Esophagus (tissue), 2 donors: Measurements from ENCODE around the gene CATSPERZ. TPM values are rescaled to one million over a fixed set of nuclear protein-coding genes. Genes with fewer than 3 reads are reported as not detected.

Experiments used
- H3K27ac ChIP-seq, 2 donors: one replicate each; pipeline ENCODE4 v1.5.1; 2013; ENCODE audit warnings: low read depth in 2 of 2, mild to moderate bottlenecking in 2 of 2, inconsistent platforms in 1 of 2, low read length in 1 of 2, moderate library complexity in 1 of 2
- H3K27me3 ChIP-seq, 2 donors: one replicate each; pipeline ENCODE4 v1.6.1; 2013; ENCODE audit warnings: low read length in 2 of 2, control low read depth in 1 of 2, mild to moderate bottlenecking in 1 of 2; ENCODE audit not compliant: insufficient read depth in 2 of 2, control insufficient read depth in 1 of 2
- H3K36me3 ChIP-seq, 2 donors: one replicate each; pipeline ENCODE4 v1.6.1; 2013; ENCODE audit warnings: low read length in 1 of 2; ENCODE audit not compliant: control insufficient read depth in 2 of 2, insufficient read depth in 2 of 2
- H3K4me1 ChIP-seq, 2 donors: one replicate each; pipeline ENCODE4 v1.6.1; 2013; ENCODE audit warnings: low read length in 1 of 2; ENCODE audit not compliant: control insufficient read depth in 2 of 2, insufficient read depth in 2 of 2
- H3K4me3 ChIP-seq, 2 donors: one replicate each; pipeline ENCODE4 v1.5.1; 2013; ENCODE audit warnings: low read length in 2 of 2, mild to moderate bottlenecking in 2 of 2, low read depth in 1 of 2, moderate library complexity in 1 of 2
- H3K9me3 ChIP-seq, 2 donors: one replicate each; pipeline ENCODE4 v1.6.1; 2013; ENCODE audit warnings: mild to moderate bottlenecking in 2 of 2, low read depth in 1 of 2, low read length in 1 of 2, moderate library complexity in 1 of 2; ENCODE audit not compliant: control insufficient read depth in 2 of 2, insufficient read depth in 1 of 2
- WGBS, 2 donors: extraction: QIAGEN DNeasy Blood & Tissue Kit; methylation state at CpG; one replicate each; pipeline ENCODE4 v1.1.7; 2013; 5-methylcytosine and 5-hydroxymethylcytosine counted together
- polyA plus RNA-seq, 2 donors: library from polyadenylated mRNA; stranded (reverse); fragments of 200-250 nt; gene quantifications; one replicate each; pipeline ENCODE4 v1.2.3, GENCODE V29; 2013
- donor health status: healthy with polysubstance abuse.
- donor health status: Bipolar disorder and iron deficiency.

CATSPERZ gene
- polyA plus RNA-seq, 2 donors, result 0.37 to 0.39 TPM

DNA sequence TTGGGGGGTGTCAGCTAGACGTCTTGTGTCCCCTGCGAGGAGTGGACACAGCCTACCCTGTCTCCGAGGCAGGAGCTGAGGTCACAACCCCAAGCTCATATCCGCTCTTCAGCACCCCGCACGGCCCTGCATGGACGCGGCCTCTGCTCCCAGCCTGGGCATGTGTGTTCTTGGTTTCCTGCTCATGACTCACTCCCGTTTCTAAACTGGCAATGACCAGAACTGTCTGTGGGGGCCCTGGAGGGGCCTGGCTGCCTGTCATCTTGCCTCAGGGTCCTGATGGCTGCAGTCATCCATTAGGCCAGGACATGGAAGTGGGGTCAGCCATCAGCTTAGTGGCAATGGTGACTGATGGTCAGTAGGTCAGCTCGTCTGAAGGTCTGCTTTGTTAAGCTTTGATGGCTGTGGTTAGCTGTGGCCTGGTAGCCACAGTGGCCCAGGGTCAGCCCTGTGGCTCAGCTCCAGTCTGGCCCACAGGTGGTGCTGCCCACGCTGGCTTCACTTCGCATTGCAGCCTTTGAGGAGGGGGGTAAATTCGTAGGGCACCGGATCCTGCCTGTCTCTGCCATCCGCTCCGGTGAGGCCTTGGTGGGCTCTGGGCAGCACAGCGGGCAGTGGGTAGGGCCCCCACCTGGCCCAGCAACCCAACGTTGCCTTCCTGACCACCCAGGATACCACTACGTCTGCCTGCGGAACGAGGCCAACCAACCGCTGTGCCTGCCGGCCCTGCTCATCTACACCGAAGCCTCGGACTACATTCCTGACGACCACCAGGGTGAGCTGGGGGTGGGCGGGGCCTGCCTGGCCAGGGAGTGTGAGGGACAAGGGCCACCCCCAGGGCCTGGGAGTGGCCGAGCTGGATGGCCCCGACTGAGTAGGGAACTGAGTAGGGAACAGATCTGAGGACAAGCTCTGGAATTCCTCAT is 36.9 kb upstream of the CATSPERZ start:
- Histone ChIP-seq H3K9me3 (no peaks in the 10 kb centered on the region), H3K36me3 (peaks cover 15 to 72% of the 10 kb centered on the region in 2 donors), H3K4me3 (no peak overlapping the region), H3K27ac (no peak overlapping the region), H3K27me3 (no peaks in the 10 kb centered on the region), H3K4me1 (peaks cover 0 to 10% of the 10 kb centered on the region in 2 donors)
- 78 to 82% methylated on average over 29 of the region's 29 CpGs for WGBS, 2 donors

DNA sequence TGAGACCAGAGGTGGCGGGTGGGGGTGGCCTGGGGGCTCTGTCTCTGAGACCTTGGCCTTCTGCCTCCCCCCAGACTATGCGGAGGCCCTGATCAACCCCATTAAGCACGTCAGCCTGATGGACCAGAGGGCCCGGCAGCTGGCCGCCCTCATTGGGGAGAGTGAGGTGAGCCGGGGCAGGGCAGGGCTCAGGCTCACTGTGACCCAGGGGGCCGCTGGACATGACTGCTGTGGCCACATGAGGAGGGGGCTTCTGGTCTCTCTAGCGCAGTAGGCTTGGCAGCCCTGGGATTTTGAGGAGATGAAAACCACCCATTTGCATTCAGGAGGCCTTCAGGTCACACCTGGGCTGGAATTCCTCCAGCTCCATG is 36.2 kb upstream of the CATSPERZ start:
- Histone ChIP-seq H3K9me3 (no peaks in the 10 kb centered on the region), H3K36me3 (peaks cover 13 to 66% of the 10 kb centered on the region in 2 donors), H3K27ac (no peak overlapping the region), H3K4me3 (no peak overlapping the region), H3K27me3 (no peaks in the 10 kb centered on the region), H3K4me1 (peaks cover 4 to 16% of the 10 kb centered on the region in 2 donors)
- 93 to 95% methylated on average over 8 of the region's 8 CpGs for WGBS, 2 donors

DNA sequence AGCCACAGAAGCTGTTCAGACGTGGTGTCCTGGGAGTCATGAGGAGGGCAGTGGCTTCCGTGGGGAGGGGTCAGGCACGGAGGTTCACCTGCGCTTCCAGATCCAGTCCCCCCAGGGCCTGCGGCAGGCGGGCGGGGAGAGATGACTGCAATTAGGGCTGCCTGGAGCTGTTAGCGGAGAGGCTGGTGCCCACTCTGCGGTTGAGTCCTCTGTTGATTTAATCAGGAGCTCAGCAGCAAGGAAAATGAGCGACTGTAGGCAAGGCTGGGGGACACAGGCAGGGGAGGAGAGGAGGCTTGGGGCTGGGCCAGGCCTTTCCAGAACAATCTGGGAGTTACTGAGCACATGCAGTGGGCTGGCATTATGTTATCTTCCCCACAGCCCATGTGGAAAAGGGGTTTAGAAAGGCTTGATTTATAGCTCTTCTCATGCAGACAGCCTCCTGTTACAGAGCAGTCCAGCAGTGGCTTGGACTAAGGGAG is 35.7 kb upstream of the CATSPERZ start:
- WGBS, 2 donors, result 82 to 92% methylated on average over 10 of the region's 10 CpGs
- Histone ChIP-seq H3K4me1 (peaks cover 4 to 20% of the 10 kb centered on the region in 2 donors), H3K27ac (no peak overlapping the region), H3K36me3 (peaks cover 11 to 62% of the 10 kb centered on the region in 2 donors), H3K4me3 (no peak overlapping the region), H3K27me3 (no peaks in the 10 kb centered on the region), H3K9me3 (no peaks in the 10 kb centered on the region)

DNA sequence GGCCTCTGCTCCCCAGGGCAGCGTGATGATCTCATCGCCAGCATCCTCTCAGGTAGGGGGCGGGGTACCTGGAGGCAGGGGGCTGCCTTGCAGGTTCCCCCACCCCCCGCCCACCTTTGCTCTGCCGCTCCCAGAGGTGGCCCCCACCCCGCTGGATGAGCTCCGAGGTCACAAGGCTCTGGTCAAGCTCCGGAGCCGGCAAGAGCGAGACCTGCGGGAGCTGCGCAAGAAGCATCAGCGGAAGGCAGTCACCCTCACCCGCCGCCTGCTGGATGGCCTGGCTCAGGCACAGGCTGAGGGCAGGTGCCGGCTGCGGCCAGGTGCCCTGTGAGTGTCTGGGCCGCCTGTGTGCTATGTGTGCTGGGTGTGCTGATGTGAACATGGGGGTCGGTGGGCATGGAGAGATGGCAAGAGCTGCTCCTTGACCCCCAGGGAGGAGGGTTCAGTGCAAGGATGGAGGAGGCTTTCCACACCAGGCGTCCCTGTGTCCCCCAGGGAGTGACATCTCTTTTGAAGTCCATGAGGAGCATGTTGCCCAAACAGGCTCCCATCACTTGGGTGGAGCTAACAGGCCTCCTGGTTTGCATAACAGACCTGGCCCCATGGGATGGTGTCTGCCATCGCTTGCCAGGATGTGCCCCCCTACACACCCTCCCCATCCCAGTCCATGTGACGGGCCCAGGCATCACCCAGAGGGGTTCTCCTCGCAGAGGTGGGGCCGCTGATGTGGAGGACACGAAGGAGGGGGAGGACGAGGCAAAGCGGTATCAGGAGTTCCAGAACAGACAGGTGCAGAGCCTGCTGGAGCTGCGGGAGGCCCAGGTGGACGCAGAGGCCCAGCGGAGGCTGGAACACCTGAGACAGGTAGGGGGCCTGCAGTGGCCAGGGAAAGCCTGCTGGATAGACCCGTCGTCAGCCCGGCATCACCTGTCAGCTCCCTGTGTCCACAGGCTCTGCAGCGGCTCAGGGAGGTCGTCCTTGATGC is 34.7 kb upstream of the CATSPERZ start:
- Histone ChIP-seq H3K9me3 (no peaks in the 10 kb centered on the region), H3K27me3 (no peaks in the 10 kb centered on the region), H3K4me3 (no peak overlapping the region), H3K4me1 (peaks cover 4 to 20% of the 10 kb centered on the region in 2 donors), H3K27ac (no peak overlapping the region), H3K36me3 (peaks cover 7 to 52% of the 10 kb centered on the region in 2 donors)
- WGBS, 2 donors, result 90 to 91% methylated on average over 35 of the region's 35 CpGs

DNA sequence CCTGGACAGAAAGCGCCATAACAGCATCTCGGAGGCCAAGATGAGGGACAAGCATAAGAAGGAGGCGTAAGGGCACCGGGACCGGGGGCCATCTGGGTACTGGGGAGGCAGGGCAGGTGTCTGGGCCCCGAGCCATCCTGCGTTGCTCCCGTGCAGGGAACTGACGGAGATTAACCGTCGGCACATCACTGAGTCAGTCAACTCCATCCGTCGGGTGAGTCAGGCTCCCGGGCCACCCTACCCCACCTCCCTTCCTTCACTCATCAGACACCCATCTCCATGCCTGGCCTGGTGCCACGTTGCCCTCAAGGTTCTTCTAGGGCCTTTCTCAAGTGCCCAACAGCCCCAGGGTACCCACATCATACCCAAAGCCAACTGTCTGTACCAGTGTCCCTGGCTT is 33.8 kb upstream of the CATSPERZ start:
- 81% methylated on average over 15 of the region's 15 CpGs for WGBS, 2 donors
- peak overlapping the region in 1 of 2 donors; percentile 48 for H3K27ac ChIP-seq

DNA sequence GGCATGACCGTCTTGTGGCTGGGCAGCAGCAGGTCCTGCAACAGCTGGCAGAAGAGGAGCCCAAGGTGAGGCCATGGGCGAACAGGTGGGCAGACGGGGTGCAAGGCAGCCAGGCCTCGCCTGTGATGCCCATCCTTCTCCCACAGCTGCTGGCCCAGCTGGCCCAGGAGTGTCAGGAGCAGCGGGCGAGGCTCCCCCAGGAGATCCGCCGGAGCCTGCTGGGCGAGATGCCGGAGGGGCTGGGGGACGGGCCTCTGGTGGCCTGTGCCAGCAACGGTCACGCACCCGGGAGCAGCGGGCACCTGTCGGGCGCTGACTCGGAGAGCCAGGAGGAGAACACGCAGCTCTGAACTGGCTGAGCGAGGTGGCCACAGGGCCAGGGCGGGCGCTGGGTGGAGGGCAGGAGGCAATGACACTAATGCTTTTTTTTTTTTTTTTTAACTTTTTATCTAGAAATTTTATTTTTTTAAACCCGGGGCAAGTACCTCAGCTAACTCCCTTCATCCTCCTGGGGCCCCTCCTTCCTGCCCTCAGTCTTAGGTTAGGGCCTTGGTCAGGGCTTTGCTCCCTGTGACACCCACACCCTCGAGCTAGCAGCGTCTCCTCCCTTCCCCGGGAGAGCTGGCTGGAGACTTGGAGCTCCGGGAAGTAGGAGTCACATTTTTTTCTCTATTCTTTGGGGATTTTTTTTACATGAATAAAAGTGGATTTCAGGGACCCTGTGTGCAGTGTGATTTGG is 32.8 kb upstream of the CATSPERZ start:
- WGBS, 2 donors, result 45 to 61% methylated on average over 27 of the region's 27 CpGs
- H3K4me3 ChIP-seq, result no peak overlapping the region
- peak overlapping the region; percentile 96 for H3K27ac ChIP-seq
- no peaks in the 10 kb centered on the region for H3K9me3 ChIP-seq
- peaks cover 5 to 39% of the 10 kb centered on the region in 2 donors for H3K36me3 ChIP-seq
- no peaks in the 10 kb centered on the region for H3K27me3 ChIP-seq
- H3K4me1 ChIP-seq, result peaks cover 4 to 20% of the 10 kb centered on the region in 2 donors

More for the DNA sequence above, 33.8 kb upstream of the CATSPERZ start:
- Histone ChIP-seq H3K4me3 (no peak overlapping the region), H3K36me3 (peaks cover 5 to 49% of the 10 kb centered on the region in 2 donors), H3K4me1 (peaks cover 4 to 20% of the 10 kb centered on the region in 2 donors), H3K9me3 (no peaks in the 10 kb centered on the region), H3K27me3 (no peaks in the 10 kb centered on the region)

DNA sequence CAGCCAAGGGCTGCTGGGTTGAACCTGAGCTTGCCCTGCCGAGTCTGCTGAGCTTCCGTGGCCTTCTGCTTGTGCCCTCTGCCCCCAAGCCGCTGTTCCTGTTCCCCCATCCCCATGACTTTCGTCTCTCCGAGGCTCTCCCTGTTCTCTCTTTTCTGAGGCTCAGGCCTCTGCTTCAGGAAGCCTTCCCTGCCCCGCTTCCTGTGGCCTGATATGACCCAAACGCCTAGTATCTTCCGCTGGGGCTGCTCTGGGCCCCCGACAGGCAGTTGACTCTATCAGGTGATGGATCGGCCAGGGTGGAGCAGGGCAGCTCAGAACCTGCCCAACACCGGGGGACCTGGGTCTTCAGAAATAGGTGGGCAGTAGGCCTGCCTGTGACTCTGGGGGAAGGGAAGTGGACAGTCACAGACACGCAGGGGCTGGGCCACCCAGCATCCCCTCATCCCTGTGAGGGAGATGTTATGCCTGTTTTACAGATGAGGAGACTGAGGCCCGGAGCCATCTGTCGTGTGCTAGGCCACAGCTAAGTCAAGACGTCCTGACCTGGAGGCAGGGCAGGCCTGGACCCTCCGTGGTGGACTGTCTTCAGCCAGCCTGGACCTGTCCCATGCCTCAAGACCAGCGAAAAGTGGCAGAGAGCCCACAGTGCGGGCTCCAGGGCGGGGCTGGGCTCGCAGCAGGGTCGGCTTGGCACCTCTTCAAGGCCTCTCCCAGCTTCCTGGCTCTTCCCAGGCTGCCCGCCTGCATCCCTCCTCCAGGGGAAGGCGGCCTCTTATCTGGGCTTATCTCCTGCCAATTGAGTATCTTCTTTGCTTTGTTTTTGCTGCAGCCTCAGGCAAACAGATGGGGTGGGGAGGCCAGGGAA is 31.9 kb upstream of the CATSPERZ start:
- Histone ChIP-seq H3K27me3 (no peaks in the 10 kb centered on the region), H3K4me3 (peak overlapping the region; percentile 57 to 58), H3K4me1 (peaks cover 4 to 20% of the 10 kb centered on the region in 2 donors), H3K27ac (peak overlapping the region; percentile 96), H3K36me3 (peaks cover 5 to 30% of the 10 kb centered on the region in 2 donors), H3K9me3 (no peaks in the 10 kb centered on the region)
- 34 to 37% methylated on average over 23 of the region's 23 CpGs for WGBS, 2 donors

DNA sequence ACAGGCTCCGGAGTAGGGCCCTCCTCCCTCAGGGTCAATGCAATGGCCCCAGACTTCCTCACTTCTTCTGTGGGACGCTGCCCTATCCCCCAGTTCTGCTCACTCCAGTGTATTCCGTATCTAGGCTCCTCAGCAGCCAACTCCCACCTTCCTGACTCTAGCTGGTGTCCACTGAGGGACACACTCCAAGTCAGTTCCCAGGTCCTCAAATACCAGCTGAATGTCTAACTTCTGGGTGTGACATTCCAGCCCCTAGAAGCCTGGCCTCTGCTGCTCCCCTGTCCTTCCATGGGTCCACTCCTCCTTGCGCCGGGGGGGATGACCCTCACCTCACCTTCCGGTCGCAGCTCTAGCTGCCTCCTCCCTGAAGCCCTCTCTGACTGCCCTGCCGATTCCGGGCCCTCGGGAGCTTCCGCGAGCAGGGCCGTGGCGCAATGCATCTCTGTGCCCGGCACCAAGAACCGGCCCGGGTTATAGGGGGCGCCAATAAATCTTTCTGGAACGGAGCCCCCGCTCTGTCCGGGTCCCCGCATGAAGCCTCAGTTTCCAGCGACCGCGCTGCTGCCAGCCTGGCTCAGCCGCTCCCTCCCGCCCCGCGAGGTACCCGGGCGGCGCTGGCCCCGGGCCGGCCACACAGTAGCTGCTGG is 31.1 kb upstream of the CATSPERZ start:
- H3K4me3 ChIP-seq, result peak overlapping the region; percentile 57 to 58
- no peaks in the 10 kb centered on the region for H3K27me3 ChIP-seq
- H3K9me3 ChIP-seq, result no peaks in the 10 kb centered on the region
- peak overlapping the region; percentile 96 for H3K27ac ChIP-seq
- peaks cover 5 to 22% of the 10 kb centered on the region in 2 donors for H3K36me3 ChIP-seq
- 1 to 2% methylated on average over 33 to 34 of the region's 34 CpGs for WGBS, 2 donors
- H3K4me1 ChIP-seq, result peaks cover 4 to 20% of the 10 kb centered on the region in 2 donors
